ENCODE results near the gene TCERG1L.

The TCERG1L gene

DNA sequence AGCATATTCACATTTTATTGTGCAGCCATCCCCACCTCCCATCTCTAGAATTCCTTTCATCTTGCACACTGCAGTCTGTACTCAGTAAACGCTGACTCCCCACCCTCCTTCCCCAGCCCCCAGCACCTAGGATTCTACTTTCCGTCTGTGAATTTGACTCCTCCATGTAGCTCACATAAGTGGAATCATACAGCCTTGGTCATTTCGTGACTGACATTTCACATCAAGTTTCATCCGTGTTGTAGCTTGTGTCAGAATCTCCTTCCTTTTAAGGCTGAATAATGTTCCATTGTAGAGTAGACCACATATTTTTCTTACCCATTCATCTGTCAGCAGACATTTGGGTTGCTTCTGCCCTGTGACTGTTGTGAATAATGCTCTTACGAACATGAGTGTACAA is 26.2 kb upstream of the TCERG1L start:
- Histone ChIP-seq H3K79me1 (ENCODE audit: low read depth, low read length) (no peaks in the 10 kb centered on the region), H3K4me2 (ENCODE audit: insufficient read depth, low read length, poor library complexity, severe bottlenecking) (no peak overlapping the region), H2BK12ac (ENCODE audit: low read length) (no peak overlapping the region), H2BK120ac (ENCODE audit: low read depth, low read length) (no peak overlapping the region), H3K27me3 (ENCODE audit: control insufficient read depth in 3 of 3, insufficient read depth in 3 of 3, low read depth in 1 of 3, low read length in 3 of 3) (no peaks in the 10 kb centered on the region), H3K23ac (ENCODE audit: low read depth, low read length, poor library complexity) (no peak overlapping the region), H4K8ac (ENCODE audit: low read depth, low read length) (no peak overlapping the region), H3K9ac (ENCODE audit: low read depth, low read length, poor library complexity) (no peak overlapping the region), H3K14ac (ENCODE audit: low read length) (no peak overlapping the region), H2AK5ac (ENCODE audit: low read depth, low read length) (no peak overlapping the region), H3K4ac (ENCODE audit: low read length) (no peak overlapping the region), H3K4me1 (ENCODE audit: control insufficient read depth in 2 of 2, insufficient read depth in 1 of 2, low read depth in 1 of 2, low read length in 2 of 2) (no peaks in the 10 kb centered on the region), H4K91ac (ENCODE audit: low read depth, low read length, poor library complexity) (no peak overlapping the region), H2BK5ac (ENCODE audit: low read length) (no peak overlapping the region), H3K36me3 (replicated peaks in 1 of 2; ENCODE audit: control insufficient read depth in 2 of 2, insufficient read depth in 2 of 2, low read length in 2 of 2) (no peaks in the 10 kb centered on the region), H2AFZ (ENCODE audit: low read length) (no peak overlapping the region), H2BK15ac (ENCODE audit: low read length) (no peak overlapping the region), H3K18ac (ENCODE audit: low read length) (no peak overlapping the region), H3K4me3 (ENCODE audit: low read length in 2 of 2) (no peak overlapping the region), H3K27ac (replicated peaks; ENCODE audit: low read length) (no peak overlapping the region), H3K9me3 (replicated peaks in 1 of 2; ENCODE audit: control insufficient read depth in 2 of 2, insufficient read depth in 1 of 2, low read depth in 1 of 2, low read length in 2 of 2) (peaks cover 0 to 3% of the 10 kb centered on the region in 2 donors)
- WGBS, 2 donors (ENCODE audit: extremely low coverage in 2 of 2, insufficient read length in 2 of 2, insufficient replicate concordance in 1 of 2): no CpG with 5 or more reads among the region's 5 CpGs
- DNase-seq (ENCODE audit: low spot score): no peak

DNA sequence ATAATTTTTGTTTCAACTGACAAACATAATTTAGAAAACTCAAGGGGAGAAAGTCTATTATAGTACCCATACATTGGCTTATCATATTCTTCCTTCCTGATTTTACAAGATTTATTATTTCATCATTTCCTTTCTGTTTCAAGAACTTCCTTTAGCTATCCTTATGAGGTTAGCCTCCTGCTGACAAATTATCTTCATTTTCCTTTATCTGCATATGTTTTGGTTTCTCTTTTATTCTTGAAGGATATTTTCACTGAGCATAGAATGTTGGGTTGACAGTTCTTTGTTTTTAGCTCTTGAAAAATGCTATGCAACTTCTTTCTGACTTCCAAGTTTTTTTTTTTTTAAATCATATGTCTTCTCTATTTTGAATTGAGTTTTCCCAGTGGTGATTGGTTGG is 21.3 kb upstream of the TCERG1L start:
- H3K23ac ChIP-seq (ENCODE audit: low read depth, low read length, poor library complexity): no peak overlapping the region
- no peak overlapping the region for H3K4ac ChIP-seq (ENCODE audit: low read length)
- no peak overlapping the region for H3K18ac ChIP-seq (ENCODE audit: low read length)
- H3K36me3 ChIP-seq (replicated peaks in 1 of 2; ENCODE audit: control insufficient read depth in 2 of 2, insufficient read depth in 2 of 2, low read length in 2 of 2): no peaks in the 10 kb centered on the region
- peaks cover 0 to 3% of the 10 kb centered on the region in 2 donors for H3K9me3 ChIP-seq (replicated peaks in 1 of 2; ENCODE audit: control insufficient read depth in 2 of 2, insufficient read depth in 1 of 2, low read depth in 1 of 2, low read length in 2 of 2)
- H2AK5ac ChIP-seq (ENCODE audit: low read depth, low read length): no peak overlapping the region
- no peak overlapping the region for H2BK15ac ChIP-seq (ENCODE audit: low read length)
- H3K9ac ChIP-seq (ENCODE audit: low read depth, low read length, poor library complexity): no peak overlapping the region
- H3K14ac ChIP-seq (ENCODE audit: low read length): no peak overlapping the region
- no peak overlapping the region for H3K27ac ChIP-seq (replicated peaks; ENCODE audit: low read length)
- no peaks in the 10 kb centered on the region for H3K27me3 ChIP-seq (ENCODE audit: control insufficient read depth in 3 of 3, insufficient read depth in 3 of 3, low read depth in 1 of 3, low read length in 3 of 3)
- H2BK120ac ChIP-seq (ENCODE audit: low read depth, low read length): no peak overlapping the region
- no peak overlapping the region for H4K8ac ChIP-seq (ENCODE audit: low read depth, low read length)
- H4K91ac ChIP-seq (ENCODE audit: low read depth, low read length, poor library complexity): no peak overlapping the region
- DNase-seq (ENCODE audit: low spot score): no peak
- H3K4me1 ChIP-seq (ENCODE audit: control insufficient read depth in 2 of 2, insufficient read depth in 1 of 2, low read depth in 1 of 2, low read length in 2 of 2): no peaks in the 10 kb centered on the region
- no peaks in the 10 kb centered on the region for H3K79me1 ChIP-seq (ENCODE audit: low read depth, low read length)
- no peak overlapping the region for H2BK12ac ChIP-seq (ENCODE audit: low read length)
- no peak overlapping the region for H3K4me3 ChIP-seq (ENCODE audit: low read length in 2 of 2)
- H2AFZ ChIP-seq (ENCODE audit: low read length): no peak overlapping the region
- H3K4me2 ChIP-seq (ENCODE audit: insufficient read depth, low read length, poor library complexity, severe bottlenecking): no peak overlapping the region
- no peak overlapping the region for H2BK5ac ChIP-seq (ENCODE audit: low read length)

GRCh38 chr10:131323880-131324279 is 12.4 kb upstream of the TCERG1L start:
- Histone ChIP-seq H3K9me3 (replicated peaks in 1 of 2; ENCODE audit: control insufficient read depth in 2 of 2, insufficient read depth in 1 of 2, low read depth in 1 of 2, low read length in 2 of 2) (peaks cover 0 to 1% of the 10 kb centered on the region in 2 donors), H2BK120ac (ENCODE audit: low read depth, low read length) (no peak overlapping the region), H2BK12ac (ENCODE audit: low read length) (no peak overlapping the region), H3K14ac (ENCODE audit: low read length) (no peak overlapping the region), H2BK15ac (ENCODE audit: low read length) (no peak overlapping the region), H3K4me3 (ENCODE audit: low read length in 2 of 2) (no peak overlapping the region), H2BK5ac (ENCODE audit: low read length) (no peak overlapping the region), H3K36me3 (replicated peaks in 1 of 2; ENCODE audit: control insufficient read depth in 2 of 2, insufficient read depth in 2 of 2, low read length in 2 of 2) (no peaks in the 10 kb centered on the region), H3K27ac (replicated peaks; ENCODE audit: low read length) (no peak overlapping the region), H3K4ac (ENCODE audit: low read length) (no peak overlapping the region), H2AK5ac (ENCODE audit: low read depth, low read length) (no peak overlapping the region), H3K79me1 (ENCODE audit: low read depth, low read length) (no peaks in the 10 kb centered on the region), H4K8ac (ENCODE audit: low read depth, low read length) (no peak overlapping the region), H4K91ac (ENCODE audit: low read depth, low read length, poor library complexity) (no peak overlapping the region), H2AFZ (ENCODE audit: low read length) (no peak overlapping the region), H3K23ac (ENCODE audit: low read depth, low read length, poor library complexity) (no peak overlapping the region), H3K4me1 (ENCODE audit: control insufficient read depth in 2 of 2, insufficient read depth in 1 of 2, low read depth in 1 of 2, low read length in 2 of 2) (peaks cover 0 to 6% of the 10 kb centered on the region in 2 donors), H3K27me3 (ENCODE audit: control insufficient read depth in 3 of 3, insufficient read depth in 3 of 3, low read depth in 1 of 3, low read length in 3 of 3) (peaks cover 0 to 12% (median 2%) of the 10 kb centered on the region in 3 experiments), H3K9ac (ENCODE audit: low read depth, low read length, poor library complexity) (no peak overlapping the region), H3K4me2 (ENCODE audit: insufficient read depth, low read length, poor library complexity, severe bottlenecking) (no peak overlapping the region), H3K18ac (ENCODE audit: low read length) (no peak overlapping the region)
- no CpG with 5 or more reads among the region's 12 CpGs for WGBS, 2 donors (ENCODE audit: extremely low coverage in 2 of 2, insufficient read length in 2 of 2, insufficient replicate concordance in 1 of 2)
- DNase-seq (ENCODE audit: low spot score): no peak

DNA sequence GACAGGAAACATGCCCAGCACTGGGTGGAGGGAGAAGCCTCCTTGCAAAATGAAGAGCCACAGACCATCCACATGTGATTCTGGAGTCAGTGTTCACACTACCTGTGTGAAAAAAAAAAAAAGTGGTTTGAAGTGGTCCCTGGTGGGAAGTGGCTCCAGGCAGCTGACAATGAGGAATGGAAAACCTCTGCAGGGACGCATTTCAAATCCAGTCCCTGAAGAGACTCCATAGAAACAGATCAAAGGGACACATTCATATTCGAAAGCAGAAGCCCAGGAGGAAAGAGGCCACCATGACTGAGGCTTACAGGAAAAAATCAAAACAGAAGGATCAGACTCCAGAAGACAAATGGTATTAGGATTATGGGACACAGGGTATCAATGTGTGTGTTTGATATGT is 11.5 kb upstream of the TCERG1L start:
- H2AK5ac ChIP-seq (ENCODE audit: low read depth, low read length): no peak overlapping the region
- H2BK5ac ChIP-seq (ENCODE audit: low read length): no peak overlapping the region
- H3K4me2 ChIP-seq (ENCODE audit: insufficient read depth, low read length, poor library complexity, severe bottlenecking): no peak overlapping the region
- H3K4me1 ChIP-seq (ENCODE audit: control insufficient read depth in 2 of 2, insufficient read depth in 1 of 2, low read depth in 1 of 2, low read length in 2 of 2): peaks cover 0 to 7% of the 10 kb centered on the region in 2 donors
- H4K91ac ChIP-seq (ENCODE audit: low read depth, low read length, poor library complexity): no peak overlapping the region
- no peak overlapping the region for H2BK15ac ChIP-seq (ENCODE audit: low read length)
- H2BK120ac ChIP-seq (ENCODE audit: low read depth, low read length): no peak overlapping the region
- H3K27me3 ChIP-seq (ENCODE audit: control insufficient read depth in 3 of 3, insufficient read depth in 3 of 3, low read depth in 1 of 3, low read length in 3 of 3): peaks cover 0 to 12% (median 2%) of the 10 kb centered on the region in 3 experiments
- H3K4me3 ChIP-seq (ENCODE audit: low read length in 2 of 2): no peak overlapping the region
- no peak overlapping the region for H2BK12ac ChIP-seq (ENCODE audit: low read length)
- no peak overlapping the region for H3K4ac ChIP-seq (ENCODE audit: low read length)
- H3K36me3 ChIP-seq (replicated peaks in 1 of 2; ENCODE audit: control insufficient read depth in 2 of 2, insufficient read depth in 2 of 2, low read length in 2 of 2): no peaks in the 10 kb centered on the region
- no peaks in the 10 kb centered on the region for H3K79me1 ChIP-seq (ENCODE audit: low read depth, low read length)
- no peak for DNase-seq (ENCODE audit: low spot score)
- H3K27ac ChIP-seq (replicated peaks; ENCODE audit: low read length): no peak overlapping the region
- H2AFZ ChIP-seq (ENCODE audit: low read length): no peak overlapping the region
- H3K9ac ChIP-seq (ENCODE audit: low read depth, low read length, poor library complexity): no peak overlapping the region
- no peak overlapping the region for H3K14ac ChIP-seq (ENCODE audit: low read length)
- WGBS, 2 donors (ENCODE audit: extremely low coverage in 2 of 2, insufficient read length in 2 of 2, insufficient replicate concordance in 1 of 2): no CpG with 5 or more reads among the region's 2 CpGs
- H3K23ac ChIP-seq (ENCODE audit: low read depth, low read length, poor library complexity): no peak overlapping the region
- no peaks in the 10 kb centered on the region for H3K9me3 ChIP-seq (replicated peaks in 1 of 2; ENCODE audit: control insufficient read depth in 2 of 2, insufficient read depth in 1 of 2, low read depth in 1 of 2, low read length in 2 of 2)
- no peak overlapping the region for H4K8ac ChIP-seq (ENCODE audit: low read depth, low read length)
- no peak overlapping the region for H3K18ac ChIP-seq (ENCODE audit: low read length)

Data from neuronal stem cell (in vitro differentiated cells).